HEK293 (cell line): ENCODE data around the gene ADAR.

ENCODE experiments used
- CTCF ChIA-PET: fragments of 350-600 bp; formaldehyde crosslinking; extraction: SDS; loops from one replicate; lab custom pipeline; 2021; ENCODE audit warnings: antibody characterized with exemption; lab: Yijun Ruan, JAX
- POLR2A ChIA-PET: fragments of 300-600 bp; formaldehyde crosslinking; extraction: SDS; loops from one replicate; lab custom pipeline; 2020; ENCODE audit warnings: antibody characterized with exemption, inconsistent platforms; lab: Yijun Ruan, JAX
- H3K27ac ChIP-seq: fragments of 200-500 bp; sonication (Bioruptor generic); 2 replicates; pipeline ENCODE4 v1.5.1; 2014; ENCODE audit warnings: low read depth, low read length, control low read depth, inconsistent platforms; ENCODE audit errors: extremely low read depth
- H3K36me3 ChIP-seq, 2 experiments: fragments of 200-500 bp in 1 of 2; sonication (Bioruptor generic) in 1 of 2; 1 replicate in 1 of 2; 2 replicates in 1 of 2; pipeline ENCODE4 v1.5.1; 2014 to 2017; ENCODE audit warnings: inconsistent platforms in 2 of 2, low read length in 2 of 2; ENCODE audit not compliant: control insufficient read depth in 2 of 2, insufficient read depth in 1 of 2
- H3K4me1 ChIP-seq: fragments of 200-500 bp; sonication (Bioruptor generic); 2 replicates; pipeline ENCODE4 v1.5.1; 2014; ENCODE audit warnings: mild to moderate bottlenecking, low read length, inconsistent platforms; ENCODE audit not compliant: control insufficient read depth, insufficient read depth
- H3K4me3 ChIP-seq: 2 replicates; pipeline ENCODE4 v1.5.1; 2011; ENCODE audit warnings: low read depth, mild to moderate bottlenecking, control low read depth, low read length, moderate library complexity
- H3K9me3 ChIP-seq: fragments of 200-500 bp; sonication (Bioruptor generic); 2 replicates; pipeline ENCODE4 v1.5.1; 2014; ENCODE audit warnings: low read depth, low read length, inconsistent platforms; ENCODE audit not compliant: control insufficient read depth, insufficient read depth
- EGR2 ChIP-seq: fragments of 450-650 bp; formaldehyde crosslinking; IDR thresholded peaks from 2 replicates; pipeline ENCODE4 v1.5.1; 2016; ENCODE audit warnings: low read depth, missing biosample characterization, missing genetic modification characterization
- FEZF1 ChIP-seq: fragments of 450-650 bp; formaldehyde crosslinking; IDR thresholded peaks from 2 replicates; pipeline ENCODE4 v1.5.1; 2016; ENCODE audit warnings: missing biosample characterization, missing genetic modification characterization
- HOXD13 ChIP-seq: sonication (generic); formaldehyde crosslinking; IDR thresholded peaks from 2 replicates; pipeline ENCODE4 v1.8.0; 2022; ENCODE audit warnings: missing genetic modification reagents, borderline replicate concordance
- KLF8 ChIP-seq: fragments of 450-650 bp; formaldehyde crosslinking; IDR thresholded peaks from 2 replicates; pipeline ENCODE4 v1.5.1; 2016; ENCODE audit warnings: missing biosample characterization, missing genetic modification characterization
- MZF1 ChIP-seq: fragments of 450-650 bp; formaldehyde crosslinking; IDR thresholded peaks from 2 replicates; pipeline ENCODE4 v1.5.1; 2017; ENCODE audit warnings: missing biosample characterization, missing genetic modification characterization, borderline replicate concordance
- OSR2 ChIP-seq: fragments of 450-650 bp; formaldehyde crosslinking; IDR thresholded peaks from 2 replicates; pipeline ENCODE4 v1.5.1; 2016; ENCODE audit warnings: missing biosample characterization, missing genetic modification characterization
- PBX3 ChIP-seq: sonication (generic); formaldehyde crosslinking; IDR thresholded peaks from 2 replicates; pipeline ENCODE4 v1.8.1; 2022; ENCODE audit warnings: mild to moderate bottlenecking, moderate library complexity, missing genetic modification reagents
- REPIN1 ChIP-seq: fragments of 450-650 bp; formaldehyde crosslinking; IDR thresholded peaks from 2 replicates; pipeline ENCODE4 v1.5.1; 2017; ENCODE audit warnings: missing biosample characterization, missing genetic modification characterization, low read depth
- SALL2 ChIP-seq: fragments of 450-650 bp; formaldehyde crosslinking; IDR thresholded peaks from 2 replicates; pipeline ENCODE4 v1.5.0; 2017; ENCODE audit warnings: missing biosample characterization, mild to moderate bottlenecking, missing genetic modification characterization, borderline replicate concordance
- SP3 ChIP-seq: fragments of 450-650 bp; formaldehyde crosslinking; IDR thresholded peaks from 2 replicates; pipeline ENCODE4 v1.5.1; 2016; ENCODE audit warnings: missing biosample characterization, missing genetic modification characterization
- SP7 ChIP-seq: fragments of 450-650 bp; formaldehyde crosslinking; IDR thresholded peaks from 2 replicates; pipeline ENCODE4 v1.5.1; 2016; ENCODE audit warnings: missing biosample characterization, missing genetic modification characterization
- WT1 ChIP-seq: fragments of 450-650 bp; formaldehyde crosslinking; IDR thresholded peaks from 2 replicates; pipeline ENCODE4 v1.5.1; 2016; ENCODE audit warnings: missing biosample characterization, missing genetic modification characterization
- ZBTB17 ChIP-seq: fragments of 450-650 bp; formaldehyde crosslinking; IDR thresholded peaks from 2 replicates; pipeline ENCODE4 v1.5.1; 2016; ENCODE audit warnings: missing biosample characterization, missing genetic modification characterization
- ZBTB21 ChIP-seq: fragments of 450-650 bp; formaldehyde crosslinking; IDR thresholded peaks from 2 replicates; pipeline ENCODE4 v1.5.1; 2017; ENCODE audit warnings: missing biosample characterization, missing genetic modification characterization
- ZBTB44 ChIP-seq: fragments of 450-650 bp; IDR thresholded peaks from 2 replicates; pipeline ENCODE4 v1.5.1; 2018; ENCODE audit warnings: missing biosample characterization, mild to moderate bottlenecking, missing genetic modification characterization
- ZFP37 ChIP-seq: fragments of 450-650 bp; formaldehyde crosslinking; IDR thresholded peaks from 2 replicates; pipeline ENCODE4 v1.5.1; 2016; ENCODE audit warnings: missing biosample characterization, missing genetic modification characterization
- ZIC2 ChIP-seq: fragments of 450-650 bp; formaldehyde crosslinking; IDR thresholded peaks from 2 replicates; pipeline ENCODE4 v1.5.1; 2016; ENCODE audit warnings: missing biosample characterization, missing genetic modification characterization
- ZNF10 ChIP-seq: fragments of 450-650 bp; formaldehyde crosslinking; IDR thresholded peaks from 2 replicates; pipeline ENCODE4 v1.5.1; 2017; ENCODE audit warnings: missing biosample characterization, missing genetic modification characterization
- ZNF121 ChIP-seq: fragments of 450-650 bp; formaldehyde crosslinking; IDR thresholded peaks from 2 replicates; pipeline ENCODE4 v1.5.1; 2016; ENCODE audit warnings: missing biosample characterization, missing genetic modification characterization
- ZNF146 ChIP-seq: fragments of 450-650 bp; formaldehyde crosslinking; IDR thresholded peaks from 2 replicates; pipeline ENCODE4 v1.5.1; 2016; ENCODE audit warnings: missing biosample characterization, missing genetic modification characterization
- ZNF2 ChIP-seq: fragments of 450-650 bp; formaldehyde crosslinking; IDR thresholded peaks from 2 replicates; pipeline ENCODE4 v1.5.1; 2016; ENCODE audit warnings: missing biosample characterization, missing genetic modification characterization
- ZNF223 ChIP-seq: fragments of 450-650 bp; formaldehyde crosslinking; IDR thresholded peaks from 2 replicates; pipeline ENCODE4 v1.5.1; 2016; ENCODE audit warnings: missing biosample characterization, missing genetic modification characterization
- ZNF335 ChIP-seq: fragments of 450-650 bp; formaldehyde crosslinking; conservative IDR thresholded peaks from 2 replicates; pipeline ENCODE4 v1.5.1; 2016; ENCODE audit warnings: missing biosample characterization, missing genetic modification characterization
- ZNF423 ChIP-seq: fragments of 450-650 bp; formaldehyde crosslinking; IDR thresholded peaks from 2 replicates; pipeline ENCODE4 v1.5.1; 2016; ENCODE audit warnings: missing biosample characterization, missing genetic modification characterization
- ZNF530 ChIP-seq: fragments of 450-650 bp; formaldehyde crosslinking; IDR thresholded peaks from 2 replicates; pipeline ENCODE4 v1.5.1; 2016; ENCODE audit warnings: low read depth, missing biosample characterization, missing genetic modification characterization
- ZNF558 ChIP-seq: fragments of 450-650 bp; formaldehyde crosslinking; IDR thresholded peaks from 2 replicates; pipeline ENCODE4 v1.5.1; 2016; ENCODE audit warnings: missing biosample characterization, missing genetic modification characterization
- ZNF692 ChIP-seq: fragments of 450-650 bp; formaldehyde crosslinking; IDR thresholded peaks from 2 replicates; pipeline ENCODE4 v1.5.1; 2016; ENCODE audit warnings: missing biosample characterization, missing genetic modification characterization
- ZSCAN18 ChIP-seq: fragments of 450-650 bp; formaldehyde crosslinking; IDR thresholded peaks from 2 replicates; pipeline ENCODE4 v1.5.1; 2016; ENCODE audit warnings: missing biosample characterization, missing genetic modification characterization
- ZSCAN23 ChIP-seq: fragments of 450-650 bp; formaldehyde crosslinking; IDR thresholded peaks from 2 replicates; pipeline ENCODE4 v1.5.1; 2016; ENCODE audit warnings: missing biosample characterization, missing genetic modification characterization

Gene ADAR

GRCh38 chr1:154611150-154611862, 3.3 kb upstream of the ADAR start (continued):
- TF ChIP-seq ZNF692 (tag by site-specific recombination) (no peak), REPIN1 (tag by site-specific recombination) (no peak), OSR2 (tag by site-specific recombination) (peak; percentile 87), EGR2 (tag by site-specific recombination) (0 out of 2 replicates have a peak, but pooled peaks have one; percentile 27), FEZF1 (tag by site-specific recombination) (0 out of 2 replicates have a peak, but pooled peaks have one; percentile 17)

- CTCF ChIA-PET, result interaction anchor here (0.7 to 1.1 kb wide), 3 partner anchors 17 to 640 kb away, joined by 3 to 4 read pairs (median 3); no protein-coding TSS in a partner anchor
- peak overlapping the region; percentile 93; the same call in 1 of the 2 replicates for H3K27ac ChIP-seq
- H3K4me3 ChIP-seq, result no peak overlapping the region
- TF ChIP-seq WT1 (tag by site-specific recombination) (peak; percentile 91), ZSCAN23 (tag by site-specific recombination) (no peak), ZSCAN18 (tag by site-specific recombination) (no peak), ZNF423 (tag by site-specific recombination) (0 out of 2 replicates have a peak, but pooled peaks have one; percentile 35), HOXD13 (CRISPR knock-in tag) (no peak), ZFP37 (tag by site-specific recombination) (0 out of 2 replicates have a peak, but pooled peaks have one; percentile 45), ZNF223 (tag by site-specific recombination) (peak; percentile 61; the same call in 1 of the 2 replicates), ZBTB44 (tag by site-specific recombination) (0 out of 2 replicates have a peak, but pooled peaks have one; percentile 16), ZNF2 (tag by site-specific recombination) (no peak), ZBTB21 (tag by site-specific recombination) (0 out of 2 replicates have a peak, but pooled peaks have one; percentile 17), ZNF558 (tag by site-specific recombination) (no peak), SP7 (tag by site-specific recombination) (peak; percentile 91), ZNF530 (tag by site-specific recombination) (no peak), ZIC2 (peak; percentile 64), ZNF335 (tag by site-specific recombination) (no peak), MZF1 (tag by site-specific recombination) (peak; percentile 87), SALL2 (tag by site-specific recombination) (no peak), KLF8 (tag by site-specific recombination) (0 out of 2 replicates have a peak, but pooled peaks have one; percentile 31), ZNF121 (tag by site-specific recombination) (0 out of 2 replicates have a peak, but pooled peaks have one; percentile 3), ZNF10 (tag by site-specific recombination) (peak; percentile 51; the same call in 1 of the 2 replicates), SP3 (tag by site-specific recombination) (0 out of 2 replicates have a peak, but pooled peaks have one; percentile 13), ZNF146 (peak; percentile 89), ZBTB17 (tag by site-specific recombination) (peak; percentile 62), PBX3 (CRISPR knock-in tag) (no peak)
Measured at GRCh38 chr1:154609398-154610380, 1.7 kb upstream of the ADAR start.

More at GRCh38 chr1:154609398-154610380, 1.7 kb upstream of the ADAR start:
- Histone ChIP-seq H3K9me3 (no peaks in the 10 kb centered on the region), H3K36me3 (peaks cover 0 to 10% of the 10 kb centered on the region in 2 experiments; a peak in 2 of 3 replicates), H3K4me1 (peaks cover 18% of the 10 kb centered on the region; the same call in 1 of the 2 replicates)
- POLR2A ChIA-PET, result interaction anchor here (1.1 kb wide), 1 partner anchor 17 kb away, joined by 5 read pairs; no protein-coding TSS in a partner anchor
